Activated naive CD8-positive, alpha-beta T cell (primary cell): ENCODE data around the gene GNPTG.

ENCODE experiments used
- H3K27ac Mint-ChIP-seq: one replicate; pipeline ENCODE4 v1.8.0; 2021; ENCODE audit warnings: mixed read lengths
- H3K27me3 Mint-ChIP-seq: one replicate; pipeline ENCODE4 v1.8.0; 2021; ENCODE audit warnings: mixed read lengths
- H3K36me3 Mint-ChIP-seq: one replicate; pipeline ENCODE4 v1.8.0; 2021; ENCODE audit warnings: mixed read lengths
- H3K4me1 Mint-ChIP-seq: one replicate; pipeline ENCODE4 v1.8.0; 2021; ENCODE audit warnings: low read depth, mixed read lengths
- H3K4me3 Mint-ChIP-seq: one replicate; pipeline ENCODE4 v1.8.0; 2021; ENCODE audit warnings: mild to moderate bottlenecking, mixed read lengths
- H3K9me3 Mint-ChIP-seq: one replicate; pipeline ENCODE4 v1.8.0; 2021; ENCODE audit warnings: low read depth, mixed read lengths

Gene GNPTG

DNA sequence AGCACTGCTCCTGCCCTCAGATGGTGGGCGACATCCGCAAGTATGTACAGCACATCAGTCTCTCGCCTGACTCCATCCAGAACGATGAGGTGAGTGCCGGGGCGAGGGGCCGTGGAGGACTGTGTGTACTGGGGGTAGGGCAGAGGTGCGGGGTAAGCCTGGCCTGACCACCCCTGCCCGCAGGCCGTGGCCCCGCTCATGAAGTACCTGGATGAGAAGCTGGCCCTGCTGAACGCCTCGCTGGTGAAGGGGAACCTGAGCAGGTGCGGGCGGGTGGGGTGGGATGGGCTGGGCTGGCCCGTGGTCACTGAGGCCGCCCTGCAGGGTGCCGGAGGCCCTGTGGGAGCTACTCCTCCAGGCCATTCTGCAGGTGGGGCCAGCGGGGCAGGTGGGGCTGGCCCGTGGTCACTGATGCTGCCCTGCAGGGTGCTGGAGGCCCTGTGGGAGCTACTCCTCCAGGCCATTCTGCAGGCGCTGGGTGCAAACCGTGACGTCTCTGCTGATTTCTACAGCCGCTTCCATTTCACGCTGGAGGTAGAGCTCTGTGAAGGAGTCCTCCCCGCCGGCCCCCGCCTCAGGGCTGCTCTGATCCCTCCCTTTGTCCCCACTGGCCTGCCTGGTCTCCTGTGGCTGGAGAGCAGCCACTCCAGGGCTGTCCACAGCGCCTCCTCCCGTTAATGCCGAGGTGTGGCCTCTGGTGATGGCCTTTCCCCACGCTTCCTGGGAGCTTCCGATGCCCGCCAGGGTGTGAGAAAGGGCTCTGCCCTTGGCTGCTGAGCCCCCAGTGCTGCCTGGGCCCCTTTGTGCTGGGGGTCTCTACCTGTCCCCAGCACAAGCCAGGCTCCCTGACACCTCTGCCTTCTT, 5.1 kb upstream of the GNPTG start:
- peaks cover 23% of the 10 kb centered on the region for H3K4me1 Mint-ChIP-seq
- no peak overlapping the region for H3K4me3 Mint-ChIP-seq
- no peaks in the 10 kb centered on the region for H3K27me3 Mint-ChIP-seq
- H3K36me3 Mint-ChIP-seq = no peaks in the 10 kb centered on the region
- H3K9me3 Mint-ChIP-seq = no peaks in the 10 kb centered on the region
- no peak overlapping the region for H3K27ac Mint-ChIP-seq

GRCh38 chr16:1347286-1347855, 4.4 kb upstream of the GNPTG start:
- H3K4me1 Mint-ChIP-seq = peaks cover 19% of the 10 kb centered on the region
- no peak overlapping the region for H3K4me3 Mint-ChIP-seq
- no peaks in the 10 kb centered on the region for H3K36me3 Mint-ChIP-seq
- H3K27me3 Mint-ChIP-seq = no peaks in the 10 kb centered on the region
- no peaks in the 10 kb centered on the region for H3K9me3 Mint-ChIP-seq
- H3K27ac Mint-ChIP-seq = no peak overlapping the region

GRCh38 chr16:1347962-1348361, 3.8 kb upstream of the GNPTG start:
- Mint-ChIP-seq H3K27me3 (no peaks in the 10 kb centered on the region), H3K9me3 (no peaks in the 10 kb centered on the region), H3K4me3 (no peak overlapping the region), H3K4me1 (peaks cover 17% of the 10 kb centered on the region), H3K36me3 (no peaks in the 10 kb centered on the region), H3K27ac (no peak overlapping the region)

DNA sequence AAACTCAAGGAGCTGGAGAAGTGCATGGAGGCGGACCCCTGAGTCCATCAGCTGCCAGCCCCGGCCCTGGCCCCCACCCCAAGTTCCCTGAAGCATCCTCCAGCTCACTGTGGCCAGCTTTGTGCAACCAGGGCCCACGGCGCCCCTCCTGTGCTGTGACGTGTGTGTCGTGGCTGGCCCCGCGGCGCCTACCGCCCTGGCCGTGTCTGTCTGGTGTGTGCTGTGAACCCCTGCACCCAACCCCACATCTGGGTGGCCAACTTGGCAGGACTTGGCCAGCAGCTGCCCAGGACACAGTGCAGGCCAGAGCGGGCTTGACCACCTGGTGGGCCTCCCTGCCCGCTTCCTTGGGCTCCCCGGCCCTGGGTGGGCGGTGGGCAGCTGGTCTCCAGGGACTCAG, 3.3 kb upstream of the GNPTG start:
- H3K4me3 Mint-ChIP-seq = peak overlapping the region; percentile 46
- H3K4me1 Mint-ChIP-seq = peaks cover 17% of the 10 kb centered on the region
- H3K27me3 Mint-ChIP-seq = no peaks in the 10 kb centered on the region
- no peak overlapping the region for H3K27ac Mint-ChIP-seq
- no peaks in the 10 kb centered on the region for H3K9me3 Mint-ChIP-seq
- no peaks in the 10 kb centered on the region for H3K36me3 Mint-ChIP-seq

GRCh38 chr16:1348926-1349325, 2.8 kb upstream of the GNPTG start:
- Mint-ChIP-seq H3K9me3 (no peaks in the 10 kb centered on the region), H3K4me1 (peaks cover 21% of the 10 kb centered on the region), H3K36me3 (no peaks in the 10 kb centered on the region), H3K27me3 (no peaks in the 10 kb centered on the region), H3K27ac (no peak overlapping the region), H3K4me3 (peak overlapping the region; percentile 57)

- peak overlapping the region; percentile 57 for H3K4me3 Mint-ChIP-seq
- peaks cover 22% of the 10 kb centered on the region for H3K4me1 Mint-ChIP-seq
- H3K27me3 Mint-ChIP-seq = no peaks in the 10 kb centered on the region
- no peak overlapping the region for H3K27ac Mint-ChIP-seq
- no peaks in the 10 kb centered on the region for H3K9me3 Mint-ChIP-seq
- H3K36me3 Mint-ChIP-seq = no peaks in the 10 kb centered on the region
These were observed 2.4 kb upstream of the GNPTG start for GRCh38 chr16:1349351-1349750.

DNA sequence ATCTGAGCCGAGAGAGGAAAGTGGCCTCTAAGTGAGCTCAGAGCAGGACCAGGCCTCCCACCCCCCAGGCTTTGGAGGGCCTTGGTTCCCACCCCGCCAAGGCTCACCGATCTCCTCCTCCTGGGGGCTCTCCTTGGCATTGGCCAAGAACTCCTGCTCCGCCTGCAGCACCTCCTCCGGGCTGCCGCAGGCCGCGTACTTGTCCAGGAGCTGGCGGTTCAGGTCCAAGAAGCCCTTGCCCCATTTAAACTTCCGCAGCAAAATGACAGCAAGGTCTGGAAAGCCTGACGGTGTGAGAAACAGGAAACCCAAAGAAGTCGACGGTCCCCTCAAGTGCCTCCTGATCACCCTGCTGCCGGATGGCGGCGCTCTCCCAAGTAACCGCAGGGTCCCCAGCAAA, 1.8 kb upstream of the GNPTG start:
- Mint-ChIP-seq H3K36me3 (no peaks in the 10 kb centered on the region), H3K4me3 (peak overlapping the region; percentile 88), H3K27ac (peak overlapping the region; percentile 22), H3K9me3 (no peaks in the 10 kb centered on the region), H3K4me1 (peaks cover 24% of the 10 kb centered on the region), H3K27me3 (no peaks in the 10 kb centered on the region)

GRCh38 chr16:1350691-1351090, 1.0 kb upstream of the GNPTG start:
- Mint-ChIP-seq H3K9me3 (no peaks in the 10 kb centered on the region), H3K27ac (no peak overlapping the region)

DNA sequence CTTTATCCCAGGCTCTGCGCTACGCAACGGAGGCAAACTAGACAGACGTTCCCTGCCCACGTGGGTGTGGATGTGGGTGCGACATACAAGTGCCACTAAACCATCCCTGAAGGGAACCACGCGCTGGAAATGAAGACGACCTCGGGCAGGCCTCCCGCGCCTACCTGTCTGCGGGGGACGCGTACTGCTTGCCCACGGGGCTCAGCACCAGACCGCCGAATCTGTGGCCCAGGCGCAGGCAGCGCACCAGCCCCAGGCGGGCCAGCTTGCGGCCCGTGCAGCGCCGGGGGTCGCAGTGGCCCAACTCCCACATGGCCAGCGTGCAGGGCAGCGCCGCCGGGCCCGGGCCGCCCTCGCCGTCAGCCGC, 533 bp upstream of the GNPTG start:
- peak overlapping the region; percentile 88 for H3K4me3 Mint-ChIP-seq
- H3K36me3 Mint-ChIP-seq = no peaks in the 10 kb centered on the region
- no peaks in the 10 kb centered on the region for H3K27me3 Mint-ChIP-seq
- no peaks in the 10 kb centered on the region for H3K9me3 Mint-ChIP-seq
- H3K27ac Mint-ChIP-seq = peak overlapping the region; percentile 41
- H3K4me1 Mint-ChIP-seq = peaks cover 28% of the 10 kb centered on the region

More at GRCh38 chr16:1350691-1351090, 1.0 kb upstream of the GNPTG start:
- H3K27me3 Mint-ChIP-seq = no peaks in the 10 kb centered on the region
- no peaks in the 10 kb centered on the region for H3K36me3 Mint-ChIP-seq
- peak overlapping the region; percentile 88 for H3K4me3 Mint-ChIP-seq
- H3K4me1 Mint-ChIP-seq = peaks cover 28% of the 10 kb centered on the region

DNA sequence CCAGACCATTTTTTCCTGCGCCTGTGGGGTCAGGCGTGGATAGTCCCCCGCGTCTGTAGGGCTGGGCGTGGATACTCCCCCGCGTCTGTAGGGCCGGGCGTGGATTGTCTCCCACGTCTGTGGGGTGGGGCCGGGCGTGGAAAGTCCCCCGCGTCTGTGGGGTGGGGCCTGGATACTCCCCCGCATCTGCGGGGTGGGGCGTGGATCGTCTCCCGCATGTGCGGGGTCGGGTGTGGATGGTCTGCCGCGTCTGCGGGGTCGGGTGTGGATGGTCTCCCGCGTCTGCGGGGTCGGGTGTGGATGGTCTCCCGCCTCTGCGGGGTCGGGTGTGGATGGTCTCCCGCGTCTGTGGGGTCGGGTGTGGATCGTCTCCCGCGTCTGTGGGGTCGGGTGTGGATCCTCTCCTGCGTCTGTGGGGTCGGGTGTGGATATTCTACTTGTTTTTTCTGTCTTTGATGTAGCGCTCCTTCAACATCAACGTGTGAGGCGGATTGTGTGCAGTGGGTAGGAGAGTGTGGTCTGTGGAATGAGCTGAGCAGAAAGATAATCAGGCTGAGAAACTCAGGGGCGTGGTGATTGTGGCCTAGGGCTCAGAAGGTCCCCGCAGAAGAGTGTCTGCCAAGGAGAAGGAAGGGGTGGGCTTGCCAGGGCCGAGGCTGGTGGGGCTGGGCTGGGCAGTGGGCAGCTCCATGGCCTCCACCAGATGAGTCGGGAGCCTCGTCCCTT, 3.2 kb downstream of the GNPTG start:
- Mint-ChIP-seq H3K27ac (no peak overlapping the region), H3K4me1 (peaks cover 28% of the 10 kb centered on the region), H3K27me3 (no peaks in the 10 kb centered on the region), H3K36me3 (no peaks in the 10 kb centered on the region), H3K4me3 (peak overlapping the region; percentile 3), H3K9me3 (no peaks in the 10 kb centered on the region)

- Mint-ChIP-seq H3K4me1 (peaks cover 23% of the 10 kb centered on the region), H3K36me3 (no peaks in the 10 kb centered on the region), H3K4me3 (no peak overlapping the region)
These were observed 3.9 kb downstream of the GNPTG start for GRCh38 chr16:1355591-1355990.

GRCh38 chr16:1356061-1356900, 4.5 kb downstream of the GNPTG start:
- no peaks in the 10 kb centered on the region for H3K27me3 Mint-ChIP-seq
- H3K4me1 Mint-ChIP-seq = peaks cover 23% of the 10 kb centered on the region
- H3K4me3 Mint-ChIP-seq = no peak overlapping the region
- H3K9me3 Mint-ChIP-seq = no peaks in the 10 kb centered on the region
- H3K36me3 Mint-ChIP-seq = no peaks in the 10 kb centered on the region
- H3K27ac Mint-ChIP-seq = peak overlapping the region; percentile 34

More at GRCh38 chr16:1355591-1355990, 3.9 kb downstream of the GNPTG start:
- no peak overlapping the region for H3K27ac Mint-ChIP-seq
- no peaks in the 10 kb centered on the region for H3K9me3 Mint-ChIP-seq
- H3K27me3 Mint-ChIP-seq = no peaks in the 10 kb centered on the region

DNA sequence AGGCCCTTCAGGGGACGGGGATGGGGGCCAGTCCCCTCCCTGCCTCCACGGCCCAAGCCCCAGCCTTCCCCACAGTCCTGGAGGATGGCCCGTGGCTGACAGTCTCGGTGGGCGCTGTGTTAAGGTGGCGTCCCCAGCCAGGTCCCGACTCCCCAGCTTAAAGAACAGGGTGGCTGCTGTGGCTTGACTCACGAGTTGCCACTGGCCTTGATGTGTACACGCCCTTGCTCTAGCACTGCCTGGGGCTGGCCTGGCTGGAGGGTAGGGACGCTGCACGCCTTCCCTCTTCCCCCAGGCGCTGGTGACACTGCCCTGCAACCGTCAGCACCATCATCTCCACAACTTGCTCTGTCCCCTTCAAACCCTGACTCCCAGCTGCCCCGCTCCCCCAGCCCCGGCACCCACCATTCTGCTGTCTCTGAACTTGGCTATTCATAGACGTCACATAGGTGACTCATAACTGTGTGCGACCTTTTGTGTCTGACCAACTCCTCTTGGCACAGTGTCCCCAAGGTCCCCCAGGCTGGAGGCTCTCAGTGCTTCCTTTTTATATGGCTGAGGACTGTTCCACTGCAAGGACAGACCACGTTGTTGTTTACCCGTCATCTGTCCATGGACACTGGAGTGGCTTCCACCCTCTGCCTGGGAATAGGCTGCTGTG, 6.3 kb downstream of the GNPTG start:
- Mint-ChIP-seq H3K27me3 (no peaks in the 10 kb centered on the region), H3K27ac (peak overlapping the region; percentile 70), H3K4me3 (no peak overlapping the region), H3K4me1 (peaks cover 16% of the 10 kb centered on the region), H3K36me3 (no peaks in the 10 kb centered on the region), H3K9me3 (no peaks in the 10 kb centered on the region)

DNA sequence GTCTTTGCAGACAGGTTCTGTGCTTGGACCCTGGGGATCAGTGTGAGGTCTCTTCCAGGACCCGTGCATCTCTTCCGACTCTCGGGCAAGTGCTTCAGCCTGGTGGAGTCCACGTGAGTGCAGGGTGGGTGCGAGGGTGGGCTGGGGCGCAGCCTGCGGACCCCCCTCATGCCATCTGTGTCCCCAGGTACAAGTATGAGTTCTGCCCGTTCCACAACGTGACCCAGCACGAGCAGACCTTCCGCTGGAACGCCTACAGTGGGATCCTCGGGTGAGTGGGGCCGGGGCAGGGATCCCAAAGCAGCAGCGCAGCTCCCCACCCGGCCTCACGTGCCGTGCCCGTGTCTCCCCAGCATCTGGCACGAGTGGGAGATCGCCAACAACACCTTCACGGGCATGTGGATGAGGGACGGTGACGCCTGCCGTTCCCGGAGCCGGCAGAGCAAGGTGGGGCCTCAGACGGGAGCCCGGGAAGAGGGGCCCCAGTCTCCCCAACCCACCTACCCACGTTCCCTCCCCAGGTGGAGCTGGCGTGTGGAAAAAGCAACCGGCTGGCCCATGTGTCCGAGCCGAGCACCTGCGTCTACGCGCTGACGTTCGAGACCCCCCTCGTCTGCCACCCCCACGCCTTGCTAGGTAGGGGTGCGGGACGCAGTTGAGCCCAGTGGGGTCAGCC, 10.1 kb downstream of the GNPTG start:
- Mint-ChIP-seq H3K27me3 (no peaks in the 10 kb centered on the region), H3K36me3 (no peaks in the 10 kb centered on the region), H3K4me1 (peaks cover 2% of the 10 kb centered on the region), H3K9me3 (no peaks in the 10 kb centered on the region), H3K4me3 (no peak overlapping the region), H3K27ac (no peak overlapping the region)
